Fibroblast of lung (primary cell): ENCODE data around the gene SEMA4B.
"Not testable (repeated sequence)": the region's sequence is repeated elsewhere in the genome, so short reads cannot be mapped to it uniquely, and the experiment has no call there.

Source experiments
- CTCF ChIP-seq, 2 donors: IDR thresholded peaks in 1 of 2; conservative IDR thresholded peaks in 1 of 2; 1 replicate in 1 of 2; 2 replicates in 1 of 2; pipeline ENCODE4 v1.5.1; 2011 to 2012; ENCODE audit warnings: low read length in 2 of 2, control low read depth in 1 of 2, inconsistent platforms in 1 of 2, low read depth in 1 of 2, mild to moderate bottlenecking in 1 of 2
- EZH2 ChIP-seq: IDR thresholded peaks from 2 replicates; pipeline ENCODE4 v1.5.1; 2012; ENCODE audit warnings: low read length, control low read depth, mild to moderate bottlenecking; ENCODE audit errors: missing control alignments

GRCh38 chr15:90188065-90188464, 13.1 kb upstream of the SEMA4B start:
- TF ChIP-seq EZH2; CTCF (conservative IDR thresholded peaks at IDR 0.05 in 1 of 2, IDR thresholded peaks at IDR 0.05 in 1 of 2; ENCODE audit: low read depth in 1 of 2, low read length in 2 of 2): not testable (repeated sequence)
